ENCODE measurements around the gene GARIN5A. TPM values are rescaled to one million over a fixed set of nuclear protein-coding genes. Genes with fewer than 3 reads are reported as not detected.

Gene GARIN5A
- polyA plus RNA-seq, 2 of the 4 experiments (the other 2 are of a cell fraction), result 1.1 to 1.7 TPM

DNA sequence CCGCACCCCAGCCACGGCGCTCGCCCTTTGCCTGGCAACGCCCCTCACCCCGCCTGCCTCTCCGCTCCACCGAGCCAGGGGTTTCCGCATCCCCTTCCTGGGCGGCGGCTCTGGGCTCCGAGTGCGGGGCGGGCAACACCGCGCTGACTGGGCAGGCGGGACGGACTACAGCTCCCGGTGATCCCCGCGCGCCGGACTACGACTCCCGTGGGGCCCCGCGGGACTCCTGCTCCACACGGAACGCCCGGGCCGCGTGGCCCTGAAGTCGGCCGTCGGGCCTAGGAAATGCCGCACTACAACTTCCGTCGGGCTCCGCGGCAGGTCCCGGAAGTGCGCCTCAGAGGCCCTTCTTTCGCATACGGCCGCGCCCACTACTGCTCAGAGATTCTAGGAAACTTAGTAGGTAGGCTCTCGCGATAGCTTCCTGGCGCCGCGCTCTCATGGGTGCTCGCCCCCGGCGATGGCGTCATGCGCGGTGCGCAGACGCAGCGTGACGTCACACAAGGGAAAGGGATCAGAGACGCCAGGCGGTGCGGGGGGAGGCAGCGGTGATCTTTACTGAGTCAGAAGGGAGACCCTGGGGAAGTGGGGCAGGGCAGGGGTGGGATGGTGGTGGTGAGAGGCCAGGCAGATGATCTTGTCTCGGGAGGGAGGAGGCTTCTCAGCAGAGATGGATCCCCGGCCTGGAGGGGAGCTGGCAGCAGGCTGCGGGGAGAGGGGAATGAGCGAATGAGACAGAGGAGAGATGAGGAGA, 34.6 kb upstream of the GARIN5A start, which contains the start of gene JOSD2 (continued):
- TF ChIP-seq HOXB5 (CRISPR knock-in tag; IDR thresholded peaks at IDR 0.05) (no peak), ZSCAN20 (CRISPR knock-in tag; IDR thresholded peaks at IDR 0.05) (no peak), ZC3H11A (IDR thresholded peaks at IDR 0.05) (no peak), KDM1A (IDR thresholded peaks at IDR 0.05; ENCODE audit: low read depth) (no peak), EHMT2 (IDR thresholded peaks at IDR 0.05; ENCODE audit: low read depth) (no peak), MYC (IDR thresholded peaks at IDR 0.05; ENCODE audit: borderline replicate concordance, low read length) (peak; percentile 98), CBX8 (IDR thresholded peaks at IDR 0.05) (no peak), KDM5A (IDR thresholded peaks at IDR 0.05) (no peak), NPAS2 (CRISPR knock-in tag; IDR thresholded peaks at IDR 0.05; ENCODE audit: borderline replicate concordance) (no peak), NR3C1 (IDR thresholded peaks at IDR 0.05) (no peak), GATA3 (IDR thresholded peaks at IDR 0.05; ENCODE audit: borderline replicate concordance) (peak; percentile 74), FOXS1 (CRISPR knock-in tag; IDR thresholded peaks at IDR 0.05) (no peak), HDAC2 (IDR thresholded peaks at IDR 0.05) (no peak), ZNF302 (CRISPR knock-in tag; IDR thresholded peaks at IDR 0.05) (no peak), SREBF2 (IDR thresholded peaks at IDR 0.05) (no peak), PHF8 (IDR thresholded peaks at IDR 0.05; ENCODE audit: borderline replicate concordance, low read depth) (no peak; the same call in 1 of the 2 replicates), HEYL (CRISPR knock-in tag; IDR thresholded peaks at IDR 0.05) (no peak), BHLHE40 (IDR thresholded peaks at IDR 0.05; ENCODE audit: low read depth, low read length) (no peak), CHD2 (IDR thresholded peaks at IDR 0.05; ENCODE audit: low read length, partially characterized antibody) (peak; percentile 97), JUNB (IDR thresholded peaks at IDR 0.05) (no peak)
- TF ChIP-seq, protein P1, sequence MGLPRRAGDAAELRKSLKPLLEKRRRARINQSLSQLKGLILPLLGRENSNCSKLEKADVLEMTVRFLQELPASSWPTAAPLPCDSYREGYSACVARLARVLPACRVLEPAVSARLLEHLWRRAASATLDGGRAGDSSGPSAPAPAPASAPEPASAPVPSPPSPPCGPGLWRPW (IDR thresholded peaks at IDR 0.05), result no peak
- TF ChIP-seq, protein P2, sequence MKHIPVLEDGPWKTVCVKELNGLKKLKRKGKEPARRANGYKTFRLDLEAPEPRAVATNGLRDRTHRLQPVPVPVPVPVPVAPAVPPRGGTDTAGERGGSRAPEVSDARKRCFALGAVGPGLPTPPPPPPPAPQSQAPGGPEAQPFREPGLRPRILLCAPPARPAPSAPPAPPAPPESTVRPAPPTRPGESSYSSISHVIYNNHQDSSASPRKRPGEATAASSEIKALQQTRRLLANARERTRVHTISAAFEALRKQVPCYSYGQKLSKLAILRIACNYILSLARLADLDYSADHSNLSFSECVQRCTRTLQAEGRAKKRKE (CRISPR knock-in tag; IDR thresholded peaks at IDR 0.05; ENCODE audit: low read depth), result no peak
- TF ChIP-seq, protein P3, sequence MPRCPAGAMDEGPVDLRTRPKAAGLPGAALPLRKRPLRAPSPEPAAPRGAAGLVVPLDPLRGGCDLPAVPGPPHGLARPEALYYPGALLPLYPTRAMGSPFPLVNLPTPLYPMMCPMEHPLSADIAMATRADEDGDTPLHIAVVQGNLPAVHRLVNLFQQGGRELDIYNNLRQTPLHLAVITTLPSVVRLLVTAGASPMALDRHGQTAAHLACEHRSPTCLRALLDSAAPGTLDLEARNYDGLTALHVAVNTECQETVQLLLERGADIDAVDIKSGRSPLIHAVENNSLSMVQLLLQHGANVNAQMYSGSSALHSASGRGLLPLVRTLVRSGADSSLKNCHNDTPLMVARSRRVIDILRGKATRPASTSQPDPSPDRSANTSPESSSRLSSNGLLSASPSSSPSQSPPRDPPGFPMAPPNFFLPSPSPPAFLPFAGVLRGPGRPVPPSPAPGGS (IDR thresholded peaks at IDR 0.05), result no peak; the same call in 2 of the 3 replicates
- TF ChIP-seq, protein P4, sequence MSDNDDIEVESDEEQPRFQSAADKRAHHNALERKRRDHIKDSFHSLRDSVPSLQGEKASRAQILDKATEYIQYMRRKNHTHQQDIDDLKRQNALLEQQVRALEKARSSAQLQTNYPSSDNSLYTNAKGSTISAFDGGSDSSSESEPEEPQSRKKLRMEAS (IDR thresholded peaks at IDR 0.05), result peak; percentile 97
- TF ChIP-seq, protein P5, sequence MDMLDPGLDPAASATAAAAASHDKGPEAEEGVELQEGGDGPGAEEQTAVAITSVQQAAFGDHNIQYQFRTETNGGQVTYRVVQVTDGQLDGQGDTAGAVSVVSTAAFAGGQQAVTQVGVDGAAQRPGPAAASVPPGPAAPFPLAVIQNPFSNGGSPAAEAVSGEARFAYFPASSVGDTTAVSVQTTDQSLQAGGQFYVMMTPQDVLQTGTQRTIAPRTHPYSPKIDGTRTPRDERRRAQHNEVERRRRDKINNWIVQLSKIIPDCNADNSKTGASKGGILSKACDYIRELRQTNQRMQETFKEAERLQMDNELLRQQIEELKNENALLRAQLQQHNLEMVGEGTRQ (IDR thresholded peaks at IDR 0.05), result peak; percentile 71
- TF ChIP-seq, protein P6, sequence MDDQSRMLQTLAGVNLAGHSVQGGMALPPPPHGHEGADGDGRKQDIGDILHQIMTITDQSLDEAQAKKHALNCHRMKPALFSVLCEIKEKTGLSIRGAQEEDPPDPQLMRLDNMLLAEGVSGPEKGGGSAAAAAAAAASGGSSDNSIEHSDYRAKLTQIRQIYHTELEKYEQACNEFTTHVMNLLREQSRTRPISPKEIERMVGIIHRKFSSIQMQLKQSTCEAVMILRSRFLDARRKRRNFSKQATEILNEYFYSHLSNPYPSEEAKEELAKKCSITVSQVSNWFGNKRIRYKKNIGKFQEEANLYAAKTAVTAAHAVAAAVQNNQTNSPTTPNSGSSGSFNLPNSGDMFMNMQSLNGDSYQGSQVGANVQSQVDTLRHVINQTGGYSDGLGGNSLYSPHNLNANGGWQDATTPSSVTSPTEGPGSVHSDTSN (IDR thresholded peaks at IDR 0.05), result peak; percentile 54; the same call in 1 of the 2 replicates
